CD4-positive, alpha-beta T cell treated with Interleukin-12 subunit alpha and Interleukin-12 subunit beta, for 1 hour (primary cell): ENCODE measurements around the gene ZDHHC14.

Source experiments
- DNase-seq: peaks from one replicate; pipeline ENCODE4 v3.0.0-alpha.2; 2020

The ZDHHC14 gene

DNA sequence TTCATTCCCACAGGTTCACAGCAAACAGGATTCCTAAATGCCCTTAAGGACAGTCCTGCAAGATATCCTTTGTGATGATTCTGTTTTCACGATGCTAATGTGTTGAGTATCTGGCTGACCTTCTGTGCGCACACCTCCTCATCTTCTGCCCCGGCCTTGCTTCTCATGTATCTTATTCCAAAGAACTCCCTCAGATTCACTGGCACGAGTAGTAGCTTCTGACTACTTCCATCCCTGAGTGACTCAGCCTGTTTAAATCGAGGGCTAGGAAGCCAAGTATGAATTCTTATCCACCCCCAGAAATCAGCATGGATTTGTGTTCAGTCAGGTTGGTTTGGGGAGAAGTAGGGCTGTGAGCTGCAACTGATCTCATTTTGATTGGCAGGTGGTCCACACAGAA, 251.8 kb downstream of the ZDHHC14 start:
- no peak for DNase-seq

- no peak for DNase-seq
Observed at GRCh38 chr6:157634546-157634945, 253.6 kb downstream of the ZDHHC14 start.

GRCh38 chr6:157635388-157636244, 254.6 kb downstream of the ZDHHC14 start:
- no peak for DNase-seq

- no peak for DNase-seq
Observed at GRCh38 chr6:157637516-157637915, 256.5 kb downstream of the ZDHHC14 start.

GRCh38 chr6:157637941-157638662, 257.1 kb downstream of the ZDHHC14 start:
- DNase-seq, result no peak

- no peak for DNase-seq
Observed at GRCh38 chr6:157638779-157639178, 257.8 kb downstream of the ZDHHC14 start.

- DNase-seq, result no peak
Observed at GRCh38 chr6:157640746-157641451, 259.9 kb downstream of the ZDHHC14 start.

GRCh38 chr6:157641837-157642236, 260.8 kb downstream of the ZDHHC14 start:
- DNase-seq, result no peak

DNA sequence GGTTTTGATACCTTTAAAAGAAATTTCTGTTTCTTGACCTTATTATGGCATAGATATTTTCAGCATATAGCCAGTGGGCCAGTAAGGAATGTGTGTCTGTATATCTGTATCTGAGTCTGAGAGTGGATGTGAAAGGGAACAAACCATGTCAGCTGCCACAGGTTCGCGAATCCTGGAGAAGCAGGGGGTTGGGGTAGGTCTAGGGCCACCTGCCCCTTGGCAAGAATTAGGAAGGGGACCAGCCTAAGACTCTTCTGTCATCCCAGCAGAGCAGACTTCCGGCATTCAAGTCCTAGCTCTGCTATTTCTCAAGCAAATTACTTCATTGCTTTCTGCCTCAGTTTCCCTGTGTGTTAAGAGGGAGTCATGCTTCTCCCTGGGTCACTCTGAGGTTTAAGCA, 261.7 kb downstream of the ZDHHC14 start:
- DNase-seq, result no peak

GRCh38 chr6:157644043-157644810, 263.2 kb downstream of the ZDHHC14 start:
- DNase-seq, result no peak

DNA sequence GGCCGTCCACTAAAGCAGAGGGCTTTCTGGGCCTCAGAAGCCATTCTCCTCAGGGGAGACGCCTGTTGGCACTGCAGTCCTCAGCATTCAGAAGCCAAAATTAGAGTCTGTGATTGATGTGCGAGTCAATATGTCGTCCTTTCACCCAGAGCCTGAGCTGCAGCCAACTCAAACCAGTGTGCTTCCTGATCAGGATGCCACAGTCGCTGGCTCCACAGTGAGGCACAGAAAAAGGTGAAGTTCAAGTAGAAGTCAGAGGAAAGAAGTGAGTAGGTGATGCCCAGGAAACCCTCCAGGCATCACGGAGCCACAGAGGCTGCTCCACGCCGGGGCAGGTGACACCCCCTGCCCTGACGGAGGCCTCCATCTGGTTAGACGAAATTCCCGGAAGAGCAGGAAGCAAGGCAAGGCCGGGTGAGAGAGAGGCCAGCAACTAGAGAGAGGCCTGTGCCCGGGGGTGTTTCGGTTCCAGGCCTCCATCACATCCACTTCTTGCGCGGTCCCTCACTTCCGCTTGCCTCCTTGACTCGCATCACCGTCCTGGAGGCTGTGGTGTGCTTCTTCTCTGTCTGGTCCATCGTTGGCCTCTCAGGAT, 264.3 kb downstream of the ZDHHC14 start:
- DNase-seq, result no peak

DNA sequence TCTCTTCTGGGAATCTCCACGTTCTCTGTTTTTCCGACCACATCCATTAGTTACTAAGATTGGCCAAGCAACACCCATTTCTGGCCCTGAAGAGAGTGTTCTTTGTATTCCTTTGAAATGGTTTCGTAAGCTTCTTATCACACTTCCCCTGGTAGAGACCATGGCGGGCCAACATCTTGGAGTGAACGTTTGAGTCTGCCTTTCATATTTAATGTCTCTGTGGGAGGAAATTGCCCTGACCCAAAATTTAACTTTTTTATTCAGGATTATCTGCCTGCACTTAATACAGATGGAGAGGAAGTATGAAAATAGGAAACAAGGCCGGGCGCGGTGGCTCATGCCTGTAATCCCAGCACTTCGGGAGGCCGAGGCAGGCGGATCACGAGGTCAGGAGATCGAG, 265.0 kb downstream of the ZDHHC14 start:
- no peak for DNase-seq

- DNase-seq, result no peak
Observed at GRCh38 chr6:157647261-157647915, 266.4 kb downstream of the ZDHHC14 start.

- no peak for DNase-seq
Observed at GRCh38 chr6:157648561-157648960, 267.6 kb downstream of the ZDHHC14 start.

DNA sequence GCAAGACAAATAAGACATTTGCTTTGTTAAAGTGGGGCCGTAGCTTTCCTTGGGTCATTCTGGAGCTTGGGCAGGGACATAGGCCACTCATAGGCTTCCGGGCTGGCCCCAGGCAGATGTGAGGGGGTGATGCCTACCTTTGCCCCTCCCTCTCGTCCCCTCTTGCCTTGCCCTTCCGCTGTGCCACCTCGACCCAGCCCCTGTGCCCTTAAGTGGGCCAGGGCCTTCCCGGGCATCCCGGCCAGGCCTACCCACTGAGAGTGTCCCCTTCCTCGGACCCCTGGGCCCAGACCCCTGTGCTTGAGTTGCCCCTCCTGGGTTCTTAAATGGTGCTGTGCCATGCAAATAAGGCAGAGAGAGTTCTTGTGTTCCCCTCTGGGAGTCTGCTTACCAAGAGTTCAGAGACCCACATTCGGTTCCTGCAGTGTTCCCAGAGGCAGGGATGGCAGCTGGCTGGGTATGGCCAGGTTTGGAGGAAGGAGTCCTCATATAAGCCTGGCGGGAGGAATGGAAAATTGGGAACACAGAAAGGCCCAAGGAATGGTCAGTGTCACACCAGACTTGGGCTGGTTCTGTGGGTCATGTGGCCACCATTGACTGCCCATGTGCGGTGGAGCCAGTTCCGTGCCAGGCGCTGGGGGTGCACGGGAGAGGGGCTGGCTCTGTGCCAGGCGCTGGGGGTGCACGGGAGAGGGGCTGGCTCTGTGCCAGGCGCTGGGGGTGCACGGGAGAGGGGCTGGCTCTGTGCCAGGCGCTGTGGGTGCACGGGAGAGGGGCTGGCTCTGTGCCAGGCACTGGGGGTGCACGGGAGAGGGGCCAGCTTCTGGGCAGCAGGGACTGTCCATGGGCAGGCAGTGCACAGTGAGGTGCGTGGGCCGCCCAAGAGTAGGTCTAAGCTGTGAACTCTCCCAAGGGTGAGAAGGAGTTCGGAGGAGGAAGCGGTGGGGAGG, 268.6 kb downstream of the ZDHHC14 start:
- DNase-seq, result no peak

DNA sequence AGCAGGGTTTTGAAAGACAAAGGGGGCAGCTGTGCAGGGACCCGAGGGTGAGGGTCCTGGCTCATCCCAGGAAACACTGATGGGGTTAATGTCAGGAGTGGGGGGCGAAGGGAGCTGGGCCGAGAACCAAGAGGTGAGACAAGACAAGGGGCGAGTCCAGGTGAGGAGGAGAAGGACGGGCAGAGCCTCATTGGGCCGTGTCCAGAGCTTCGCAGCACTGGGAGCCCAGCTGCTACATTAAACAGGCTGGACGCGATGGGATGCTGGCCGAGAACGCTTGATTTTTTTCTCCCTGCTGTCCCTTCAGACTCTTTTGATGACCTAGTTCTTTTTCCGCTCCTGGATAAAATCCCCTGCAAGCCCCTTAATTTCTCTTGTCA, 269.3 kb downstream of the ZDHHC14 start:
- DNase-seq, result no peak

DNA sequence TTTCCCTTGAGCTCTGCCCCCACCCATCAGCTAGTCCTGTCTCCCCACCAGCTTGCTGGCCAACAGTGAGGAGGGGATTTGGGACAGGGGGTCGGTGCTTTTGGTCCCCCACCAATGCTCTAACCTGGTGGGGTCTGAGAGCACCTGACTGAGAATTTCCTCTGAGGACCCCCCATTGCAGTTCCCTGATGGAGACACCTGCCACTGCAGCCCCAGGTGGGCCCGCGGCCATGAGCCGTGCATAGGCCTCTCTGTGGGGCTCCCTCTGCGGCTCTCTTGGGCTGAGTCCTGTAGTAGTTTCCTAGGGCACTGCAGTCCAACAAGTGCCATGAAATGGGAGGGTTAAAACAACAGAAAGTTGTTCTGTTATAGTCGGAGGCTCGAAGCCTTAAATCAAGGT, 269.8 kb downstream of the ZDHHC14 start:
- DNase-seq, result no peak

- no peak for DNase-seq
Observed at GRCh38 chr6:157651731-157652490, 270.9 kb downstream of the ZDHHC14 start.

GRCh38 chr6:157652601-157653363, 271.8 kb downstream of the ZDHHC14 start:
- no peak for DNase-seq
